Panc1 (cell line): ENCODE measurements around the gene TGIF1. TPM values are rescaled to one million over a fixed set of nuclear protein-coding genes. Genes with fewer than 3 reads are reported as not detected.

Experiments used
- ATAC-seq: fragments of 200-7000 bp; cut with Tn5 transposase; 2 replicates; pipeline ENCODE4 v1.9.1; 2020; ENCODE audit warnings: mild to moderate bottlenecking, moderate library complexity
- BruUV-seq: library from RNA; stranded (reverse); fragments of 400-500 nt; replicated peaks from 2 replicates; lab custom pipeline; 2021; lab: Mats Ljungman, UMichigan
- CTCF ChIA-PET: fragments of 300-600 bp; sonication (Branson Sonifier 250); formaldehyde crosslinking; loops from one replicate; lab custom pipeline; 2022; ENCODE audit warnings: antibody characterized with exemption; lab: Charles Lee
- POLR2A ChIA-PET: fragments of 300-600 bp; sonication (Branson Sonifier 250); formaldehyde crosslinking; loops from one replicate; lab custom pipeline; 2022; ENCODE audit warnings: antibody characterized with exemption; lab: Charles Lee
- DNase-seq: peaks from one replicate; pipeline ENCODE4 v3.0.0-alpha.2; 2010; ENCODE audit warnings: low read depth, low spot score
- H3K27ac ChIP-seq: 2 replicates; pipeline ENCODE4 v1.5.1; 2011; ENCODE audit warnings: mild to moderate bottlenecking, low read length, inconsistent platforms
- H3K27me3 ChIP-seq: fragments of 200-500 bp; sonication (Bioruptor generic); 2 replicates; pipeline ENCODE4 v1.6.0; 2014; ENCODE audit warnings: low read length, inconsistent platforms; ENCODE audit not compliant: control insufficient read depth, insufficient read depth
- H3K36me3 ChIP-seq: fragments of 200-500 bp; sonication (Bioruptor generic); 2 replicates; pipeline ENCODE4 v1.5.1; 2014; ENCODE audit warnings: inconsistent platforms, mild to moderate bottlenecking, low read length, moderate library complexity; ENCODE audit not compliant: control insufficient read depth, insufficient read depth
- H3K4me1 ChIP-seq: 2 replicates; pipeline ENCODE4 v1.5.1; 2011; ENCODE audit warnings: inconsistent platforms, mild to moderate bottlenecking, low read length, moderate library complexity; ENCODE audit not compliant: control insufficient read depth, insufficient read depth
- H3K4me3 ChIP-seq, 2 experiments: 2 replicates each; pipeline ENCODE4 v1.5.1; 2011 to 2012; ENCODE audit warnings: low read depth in 2 of 2, low read length in 2 of 2, mild to moderate bottlenecking in 2 of 2, inconsistent platforms in 1 of 2, moderate library complexity in 1 of 2
- H3K9me3 ChIP-seq: fragments of 200-500 bp; sonication (Bioruptor generic); 2 replicates; pipeline ENCODE4 v1.5.1; 2014; ENCODE audit warnings: low read depth, mild to moderate bottlenecking, inconsistent platforms, low read length, moderate library complexity; ENCODE audit not compliant: control insufficient read depth, insufficient read depth
- POLR2AphosphoS5 ChIP-seq: IDR thresholded peaks from 2 replicates; pipeline ENCODE4 v1.6.1; 2012; ENCODE audit warnings: mild to moderate bottlenecking, low read depth, low read length, moderate library complexity
- SIN3A ChIP-seq: IDR thresholded peaks from 2 replicates; pipeline ENCODE4 v1.6.1; 2012; ENCODE audit warnings: low read depth, mild to moderate bottlenecking, low read length, moderate library complexity, borderline replicate concordance; ENCODE audit not compliant: insufficient read depth
- TCF7L2 ChIP-seq: IDR thresholded peaks from 2 replicates; pipeline ENCODE4 v1.6.1; 2011; ENCODE audit warnings: mild to moderate bottlenecking, low read depth, low read length, inconsistent platforms
- in situ Hi-C: cut with HindIII; loops from 2 replicates; pipeline ENCODE4 v1.10.0; 2016; ENCODE audit warnings: low sequenced_read_pairs, low pct_unique_long_range_greater_than_20kb
- intact Hi-C: fragments of 100-400 bp; cut with micrococcal nuclease; formaldehyde crosslinking; loops from one replicate; pipeline ENCODE4 v1.10.0; 2022; ENCODE audit not compliant: unreplicated experiment
- total RNA-seq: library from RNA; stranded (reverse); gene quantifications from one replicate; pipeline ENCODE4 v1.2.1, GENCODE V29; 2021; ENCODE audit not compliant: unreplicated experiment
- TF ChIP-seq, protein P1 (sequence below), 2 experiments: IDR thresholded peaks; 2 replicates each; pipeline ENCODE4 v1.6.1; 2011 to 2012; ENCODE audit warnings: low read depth in 2 of 2, control low read depth in 1 of 2, low read length in 1 of 2, mild to moderate bottlenecking in 1 of 2, moderate library complexity in 1 of 2; ENCODE audit not compliant: insufficient read depth in 1 of 2
- TF ChIP-seq, protein P2 (sequence below): fragments of 450-650 bp; IDR thresholded peaks from 2 replicates; pipeline ENCODE4 v1.5.1; 2017; ENCODE audit warnings: mild to moderate bottlenecking

TGIF1 gene
- total RNA-seq, 1 experiment from 2014 or later: 171 TPM

DNA sequence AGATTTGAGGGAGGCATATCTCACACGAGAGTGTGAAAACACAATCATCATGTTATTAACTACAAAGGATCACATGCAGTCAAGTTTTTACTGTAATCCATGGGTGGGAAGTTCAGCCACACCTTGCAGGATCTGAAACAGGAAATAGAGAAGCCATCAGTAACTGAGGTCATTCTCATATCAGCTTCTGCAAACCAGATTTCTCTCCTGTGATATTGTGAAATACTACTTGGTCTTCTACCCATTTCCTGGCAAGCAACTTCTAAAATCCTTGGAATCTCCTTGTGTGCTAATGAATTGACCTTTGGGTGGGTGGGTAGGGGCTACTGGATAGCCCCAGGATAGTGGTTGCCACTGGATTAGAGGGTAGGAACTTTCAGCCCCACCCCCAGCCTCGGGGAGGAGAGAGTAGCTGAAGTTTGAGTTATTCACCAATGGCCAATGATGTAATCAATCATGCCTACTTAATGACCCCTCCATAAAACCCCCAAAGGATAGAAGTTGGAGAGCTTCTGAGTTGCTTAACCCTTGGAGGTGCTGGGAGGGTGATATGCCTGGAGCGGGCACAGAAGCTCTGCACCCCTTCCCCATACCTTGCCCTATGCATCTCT, 25.6 kb upstream of the TGIF1 start:
- no TSS peak for BruUV-seq
- no peak for DNase-seq
- no peaks in the 10 kb centered on the region for H3K9me3 ChIP-seq
- intact Hi-C loops (no loop called here), in situ Hi-C loops (no loop called here)
- CTCF ChIA-PET: interaction anchor here (0.6 kb wide), 1 partner anchor 21 kb away, joined by 9 read pairs; no protein-coding TSS in a partner anchor
- no peaks in the 10 kb centered on the region for H3K27me3 ChIP-seq
- H3K4me3 ChIP-seq: no peak overlapping the region
- POLR2A ChIA-PET: no interaction called here
- no peaks in the 10 kb centered on the region for H3K36me3 ChIP-seq
- no peak overlapping the region; the same call in 1 of the 2 replicates for H3K27ac ChIP-seq
- no peaks in the 10 kb centered on the region for H3K4me1 ChIP-seq
- TF ChIP-seq, protein P1, sequence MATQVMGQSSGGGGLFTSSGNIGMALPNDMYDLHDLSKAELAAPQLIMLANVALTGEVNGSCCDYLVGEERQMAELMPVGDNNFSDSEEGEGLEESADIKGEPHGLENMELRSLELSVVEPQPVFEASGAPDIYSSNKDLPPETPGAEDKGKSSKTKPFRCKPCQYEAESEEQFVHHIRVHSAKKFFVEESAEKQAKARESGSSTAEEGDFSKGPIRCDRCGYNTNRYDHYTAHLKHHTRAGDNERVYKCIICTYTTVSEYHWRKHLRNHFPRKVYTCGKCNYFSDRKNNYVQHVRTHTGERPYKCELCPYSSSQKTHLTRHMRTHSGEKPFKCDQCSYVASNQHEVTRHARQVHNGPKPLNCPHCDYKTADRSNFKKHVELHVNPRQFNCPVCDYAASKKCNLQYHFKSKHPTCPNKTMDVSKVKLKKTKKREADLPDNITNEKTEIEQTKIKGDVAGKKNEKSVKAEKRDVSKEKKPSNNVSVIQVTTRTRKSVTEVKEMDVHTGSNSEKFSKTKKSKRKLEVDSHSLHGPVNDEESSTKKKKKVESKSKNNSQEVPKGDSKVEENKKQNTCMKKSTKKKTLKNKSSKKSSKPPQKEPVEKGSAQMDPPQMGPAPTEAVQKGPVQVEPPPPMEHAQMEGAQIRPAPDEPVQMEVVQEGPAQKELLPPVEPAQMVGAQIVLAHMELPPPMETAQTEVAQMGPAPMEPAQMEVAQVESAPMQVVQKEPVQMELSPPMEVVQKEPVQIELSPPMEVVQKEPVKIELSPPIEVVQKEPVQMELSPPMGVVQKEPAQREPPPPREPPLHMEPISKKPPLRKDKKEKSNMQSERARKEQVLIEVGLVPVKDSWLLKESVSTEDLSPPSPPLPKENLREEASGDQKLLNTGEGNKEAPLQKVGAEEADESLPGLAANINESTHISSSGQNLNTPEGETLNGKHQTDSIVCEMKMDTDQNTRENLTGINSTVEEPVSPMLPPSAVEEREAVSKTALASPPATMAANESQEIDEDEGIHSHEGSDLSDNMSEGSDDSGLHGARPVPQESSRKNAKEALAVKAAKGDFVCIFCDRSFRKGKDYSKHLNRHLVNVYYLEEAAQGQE (IDR thresholded peaks at IDR 0.05; ENCODE audit: insufficient read depth in 1 of 2, low read depth in 2 of 2, low read length in 1 of 2): no peak
- no peak for TF ChIP-seq TCF7L2
- TF ChIP-seq, protein P2, sequence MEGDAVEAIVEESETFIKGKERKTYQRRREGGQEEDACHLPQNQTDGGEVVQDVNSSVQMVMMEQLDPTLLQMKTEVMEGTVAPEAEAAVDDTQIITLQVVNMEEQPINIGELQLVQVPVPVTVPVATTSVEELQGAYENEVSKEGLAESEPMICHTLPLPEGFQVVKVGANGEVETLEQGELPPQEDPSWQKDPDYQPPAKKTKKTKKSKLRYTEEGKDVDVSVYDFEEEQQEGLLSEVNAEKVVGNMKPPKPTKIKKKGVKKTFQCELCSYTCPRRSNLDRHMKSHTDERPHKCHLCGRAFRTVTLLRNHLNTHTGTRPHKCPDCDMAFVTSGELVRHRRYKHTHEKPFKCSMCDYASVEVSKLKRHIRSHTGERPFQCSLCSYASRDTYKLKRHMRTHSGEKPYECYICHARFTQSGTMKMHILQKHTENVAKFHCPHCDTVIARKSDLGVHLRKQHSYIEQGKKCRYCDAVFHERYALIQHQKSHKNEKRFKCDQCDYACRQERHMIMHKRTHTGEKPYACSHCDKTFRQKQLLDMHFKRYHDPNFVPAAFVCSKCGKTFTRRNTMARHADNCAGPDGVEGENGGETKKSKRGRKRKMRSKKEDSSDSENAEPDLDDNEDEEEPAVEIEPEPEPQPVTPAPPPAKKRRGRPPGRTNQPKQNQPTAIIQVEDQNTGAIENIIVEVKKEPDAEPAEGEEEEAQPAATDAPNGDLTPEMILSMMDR: no peak
- TF ChIP-seq SIN3A: no peak
- TF ChIP-seq POLR2AphosphoS5: no peak
- ATAC-seq: no peak

DNA sequence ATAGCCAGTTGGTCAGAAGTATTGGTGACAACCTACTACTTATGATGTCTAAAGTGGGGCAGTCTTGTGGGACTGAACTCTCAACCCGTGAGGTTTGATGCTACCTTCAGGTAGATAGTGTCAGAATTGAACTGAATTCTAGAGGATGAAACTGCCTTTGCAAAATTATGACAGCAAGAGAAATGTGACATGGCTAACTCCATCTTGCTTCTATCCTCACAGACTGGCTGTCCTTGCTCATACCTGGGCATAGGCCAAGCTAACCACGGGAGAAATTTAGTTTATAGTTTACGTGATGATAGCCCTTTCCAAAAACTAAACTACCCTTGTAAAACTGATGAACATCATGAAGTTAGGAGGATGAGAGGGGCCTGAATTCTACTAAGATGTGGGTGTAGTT, 24.9 kb upstream of the TGIF1 start:
- TF ChIP-seq TCF7L2: no peak
- TF ChIP-seq, protein P2: no peak
- TF ChIP-seq POLR2AphosphoS5: no peak
- TF ChIP-seq SIN3A: no peak
- TF ChIP-seq, protein P1 (IDR thresholded peaks at IDR 0.05; ENCODE audit: insufficient read depth in 1 of 2, low read depth in 2 of 2, low read length in 1 of 2): no peak
- Histone ChIP-seq H3K9me3 (no peaks in the 10 kb centered on the region), H3K4me1 (no peaks in the 10 kb centered on the region), H3K27me3 (no peaks in the 10 kb centered on the region), H3K4me3 (no peak overlapping the region), H3K36me3 (no peaks in the 10 kb centered on the region), H3K27ac (peak overlapping the region; percentile 20; the same call in 1 of the 2 replicates)
- DNase-seq (no peak), ATAC-seq (no peak)
- ChIA-PET POLR2A (no interaction called here), CTCF (no interaction called here)
- in situ Hi-C loops: no loop called here
- intact Hi-C loops: no loop called here
- BruUV-seq: no TSS peak
